Neuronal stem cell (in vitro differentiated cells): ENCODE data around the gene ADCY2.
A peak's percentile ranks its signal among the peaks of the same experiment; 100 is the strongest.

Experiments used
- DNase-seq: peaks from one replicate; pipeline ENCODE4 v3.0.0-alpha.2; 2013; ENCODE audit warnings: low spot score
- H2AFZ ChIP-seq: one replicate; pipeline ENCODE4 v1.6.1; 2013; ENCODE audit warnings: mild to moderate bottlenecking, low read length, inconsistent platforms
- H2AK5ac ChIP-seq: 2 replicates; pipeline ENCODE4 v1.6.1; 2013; ENCODE audit warnings: low read depth, mild to moderate bottlenecking, inconsistent platforms, low read length, moderate library complexity, mixed read lengths
- H2BK120ac ChIP-seq: 2 replicates; pipeline ENCODE4 v1.6.1; 2013; ENCODE audit warnings: low read depth, mild to moderate bottlenecking, inconsistent platforms, low read length, moderate library complexity, mixed read lengths
- H2BK12ac ChIP-seq: one replicate; pipeline ENCODE4 v1.6.1; 2013; ENCODE audit warnings: low read length, inconsistent platforms
- H2BK15ac ChIP-seq: 2 replicates; pipeline ENCODE4 v1.6.1; 2013; ENCODE audit warnings: mild to moderate bottlenecking, low read length, inconsistent platforms, mixed read lengths
- H2BK5ac ChIP-seq: one replicate; pipeline ENCODE4 v1.6.1; 2013; ENCODE audit warnings: inconsistent platforms, mild to moderate bottlenecking, low read length, moderate library complexity
- H3K14ac ChIP-seq: one replicate; pipeline ENCODE4 v1.6.1; 2013; ENCODE audit warnings: low read length, inconsistent platforms
- H3K18ac ChIP-seq: 2 replicates; pipeline ENCODE4 v1.6.1; 2013; ENCODE audit warnings: low read length, inconsistent platforms
- H3K23ac ChIP-seq: 2 replicates; pipeline ENCODE4 v1.6.1; 2013; ENCODE audit warnings: low read depth, mild to moderate bottlenecking, mixed read lengths, low read length, inconsistent platforms; ENCODE audit not compliant: poor library complexity
- H3K27ac ChIP-seq: replicated peaks from 3 replicates; pipeline ENCODE4 v1.5.1; 2013; ENCODE audit warnings: low read length, inconsistent platforms
- H3K27me3 ChIP-seq, 3 experiments: 2 replicates each; pipeline ENCODE4 v1.6.1; 2013; ENCODE audit warnings: low read length in 3 of 3, mild to moderate bottlenecking in 2 of 3, inconsistent platforms in 1 of 3, low read depth in 1 of 3, mixed read lengths in 1 of 3, moderate library complexity in 1 of 3; ENCODE audit not compliant: control insufficient read depth in 3 of 3, insufficient read depth in 3 of 3
- H3K36me3 ChIP-seq, 2 donors: replicated peaks in 1 of 2; 2 replicates each; pipeline ENCODE4 v1.6.1; 2013; ENCODE audit warnings: low read length in 2 of 2; ENCODE audit not compliant: control insufficient read depth in 2 of 2, insufficient read depth in 2 of 2
- H3K4ac ChIP-seq: 2 replicates; pipeline ENCODE4 v1.6.1; 2013; ENCODE audit warnings: inconsistent platforms, mild to moderate bottlenecking, low read length, moderate library complexity
- H3K4me1 ChIP-seq, 2 donors: 1 replicate in 1 of 2; 2 replicates in 1 of 2; pipeline ENCODE4 v1.6.1; 2013; ENCODE audit warnings: low read length in 2 of 2, low read depth in 1 of 2; ENCODE audit not compliant: control insufficient read depth in 2 of 2, insufficient read depth in 1 of 2
- H3K4me2 ChIP-seq: one replicate; pipeline ENCODE4 v1.6.1; 2013; ENCODE audit warnings: mild to moderate bottlenecking, low read length, inconsistent platforms; ENCODE audit not compliant: insufficient read depth, poor library complexity, severe bottlenecking
- H3K4me3 ChIP-seq, 2 donors: 2 replicates each; pipeline ENCODE4 v1.5.1; 2013; ENCODE audit warnings: low read length in 2 of 2, mild to moderate bottlenecking in 2 of 2, inconsistent platforms in 1 of 2, moderate library complexity in 1 of 2
- H3K79me1 ChIP-seq: one replicate; pipeline ENCODE4 v1.6.1; 2013; ENCODE audit warnings: low read depth, mild to moderate bottlenecking, inconsistent platforms, low read length, moderate library complexity
- H3K9ac ChIP-seq: one replicate; pipeline ENCODE4 v1.6.1; 2013; ENCODE audit warnings: mild to moderate bottlenecking, low read depth, low read length, inconsistent platforms; ENCODE audit not compliant: poor library complexity
- H3K9me3 ChIP-seq, 2 donors: replicated peaks in 1 of 2; 2 replicates each; pipeline versions ENCODE3 to v1.6.1; 2013; ENCODE audit warnings: low read length in 2 of 2, mild to moderate bottlenecking in 2 of 2, inconsistent platforms in 1 of 2, low read depth in 1 of 2, mixed read lengths in 1 of 2, moderate library complexity in 1 of 2; ENCODE audit not compliant: control insufficient read depth in 2 of 2, insufficient read depth in 1 of 2
- H4K8ac ChIP-seq: one replicate; pipeline ENCODE4 v1.6.1; 2013; ENCODE audit warnings: low read depth, mild to moderate bottlenecking, inconsistent platforms, low read length, moderate library complexity
- H4K91ac ChIP-seq: one replicate; pipeline ENCODE4 v1.6.1; 2013; ENCODE audit warnings: low read length, low read depth, mild to moderate bottlenecking, inconsistent platforms; ENCODE audit not compliant: poor library complexity
- WGBS, 2 donors: extraction: QIAGEN DNeasy Blood & Tissue Kit; methylation state at CpG; one replicate each; pipeline ENCODE4 v1.1.7; 2013; ENCODE audit warnings: missing lambda C conversion rate in 2 of 2, mixed read lengths in 1 of 2; ENCODE audit not compliant: insufficient read length in 2 of 2, insufficient replicate concordance in 1 of 2; ENCODE audit errors: extremely low coverage in 2 of 2; 5-methylcytosine and 5-hydroxymethylcytosine counted together

The ADCY2 gene

GRCh38 chr5:7755958-7756357 lies 360.0 kb downstream of the ADCY2 start:
- no peak overlapping the region for H4K8ac ChIP-seq
- no peaks in the 10 kb centered on the region for H3K79me1 ChIP-seq
- H3K9ac ChIP-seq, result no peak overlapping the region
- no peak overlapping the region for H2AK5ac ChIP-seq
- no peak overlapping the region for H4K91ac ChIP-seq
- no peak overlapping the region for H2BK120ac ChIP-seq
- H3K23ac ChIP-seq, result no peak overlapping the region
- peaks cover 0 to 10% of the 10 kb centered on the region in 2 donors for H3K4me1 ChIP-seq
- no peak overlapping the region for H3K4ac ChIP-seq
- no peak overlapping the region for H2BK15ac ChIP-seq
- H3K4me2 ChIP-seq, result no peak overlapping the region
- H3K18ac ChIP-seq, result no peak overlapping the region
- no peak overlapping the region for H3K14ac ChIP-seq
- no peak for DNase-seq
- H3K4me3 ChIP-seq, result peak overlapping the region in 1 of 2 donors; percentile 60
- H2BK12ac ChIP-seq, result no peak overlapping the region
- H3K9me3 ChIP-seq, result no peaks in the 10 kb centered on the region
- no peak overlapping the region for H2BK5ac ChIP-seq
- no peaks in the 10 kb centered on the region for H3K27me3 ChIP-seq
- no peaks in the 10 kb centered on the region for H3K36me3 ChIP-seq
- H3K27ac ChIP-seq, result no peak overlapping the region
- WGBS, 2 donors, result no CpG with 5 or more reads among the region's 5 CpGs
- H2AFZ ChIP-seq, result no peak overlapping the region

GRCh38 chr5:7756453-7756852 lies 360.5 kb downstream of the ADCY2 start:
- no peak for DNase-seq

GRCh38 chr5:7759257-7759871 lies 363.4 kb downstream of the ADCY2 start:
- Histone ChIP-seq H3K27ac (no peak overlapping the region), H3K4ac (no peak overlapping the region)
- no CpG with 5 or more reads among the region's 8 CpGs for WGBS, 2 donors

More at GRCh38 chr5:7756453-7756852, 360.5 kb downstream of the ADCY2 start:
- Histone ChIP-seq H4K8ac (no peak overlapping the region), H3K4me3 (no peak overlapping the region), H2AFZ (no peak overlapping the region), H3K23ac (no peak overlapping the region), H3K4me2 (no peak overlapping the region), H3K4me1 (peaks cover 0 to 10% of the 10 kb centered on the region in 2 donors), H2AK5ac (no peak overlapping the region), H2BK120ac (no peak overlapping the region), H3K4ac (no peak overlapping the region), H2BK15ac (no peak overlapping the region), H3K27me3 (no peaks in the 10 kb centered on the region), H3K79me1 (no peaks in the 10 kb centered on the region), H2BK12ac (no peak overlapping the region), H3K9me3 (no peaks in the 10 kb centered on the region), H3K9ac (no peak overlapping the region), H4K91ac (no peak overlapping the region), H3K14ac (no peak overlapping the region), H2BK5ac (no peak overlapping the region), H3K27ac (no peak overlapping the region), H3K36me3 (no peaks in the 10 kb centered on the region), H3K18ac (no peak overlapping the region)
- no CpG with 5 or more reads among the region's 4 CpGs for WGBS, 2 donors

GRCh38 chr5:7759951-7760580 lies 364.1 kb downstream of the ADCY2 start:
- Histone ChIP-seq H2AK5ac (no peak overlapping the region), H2AFZ (no peak overlapping the region), H3K36me3 (no peaks in the 10 kb centered on the region), H3K27me3 (no peaks in the 10 kb centered on the region), H3K18ac (no peak overlapping the region), H3K79me1 (no peaks in the 10 kb centered on the region), H3K4me3 (no peak overlapping the region), H3K4me1 (peaks cover 0 to 11% of the 10 kb centered on the region in 2 donors), H4K91ac (no peak overlapping the region), H3K9me3 (no peaks in the 10 kb centered on the region), H4K8ac (no peak overlapping the region), H3K4me2 (no peak overlapping the region), H3K27ac (no peak overlapping the region), H2BK12ac (no peak overlapping the region), H2BK5ac (no peak overlapping the region), H2BK120ac (no peak overlapping the region), H2BK15ac (no peak overlapping the region), H3K4ac (no peak overlapping the region), H3K14ac (no peak overlapping the region), H3K9ac (no peak overlapping the region), H3K23ac (no peak overlapping the region)
- no CpG with 5 or more reads among the region's 8 CpGs for WGBS, 2 donors
- DNase-seq, result no peak

More at GRCh38 chr5:7759257-7759871, 363.4 kb downstream of the ADCY2 start:
- Histone ChIP-seq H2BK15ac (no peak overlapping the region), H3K4me2 (no peak overlapping the region), H2AFZ (no peak overlapping the region), H3K79me1 (no peaks in the 10 kb centered on the region), H3K18ac (peak overlapping the region; percentile 50), H4K91ac (no peak overlapping the region), H3K9me3 (no peaks in the 10 kb centered on the region), H3K4me1 (peaks cover 0 to 11% of the 10 kb centered on the region in 2 donors), H2BK12ac (no peak overlapping the region), H3K23ac (peak overlapping the region; percentile 11), H3K27me3 (no peaks in the 10 kb centered on the region), H3K36me3 (no peaks in the 10 kb centered on the region), H2BK120ac (no peak overlapping the region), H2BK5ac (peak overlapping the region; percentile 9), H4K8ac (no peak overlapping the region), H3K14ac (peak overlapping the region; percentile 72), H3K4me3 (no peak overlapping the region), H3K9ac (no peak overlapping the region), H2AK5ac (no peak overlapping the region)
- DNase-seq, result no peak
